H9 (cell line): ENCODE data around the gene ITSN1. TPM values are rescaled to one million over a fixed set of nuclear protein-coding genes. Genes with fewer than 3 reads are reported as not detected.

ENCODE experiments used
- DNase-seq: peaks from one replicate; pipeline ENCODE4 v3.0.0-alpha.2; 2017
- H2AFZ ChIP-seq: one replicate; pipeline ENCODE4 v1.6.1; 2013; ENCODE audit warnings: mild to moderate bottlenecking, low read length, control low read depth, moderate library complexity
- H2AK5ac ChIP-seq: 2 replicates; pipeline ENCODE4 v1.6.1; 2013; ENCODE audit warnings: low read length, control low read depth, mixed read lengths; ENCODE audit not compliant: insufficient read length
- H2BK120ac ChIP-seq: one replicate; pipeline ENCODE4 v1.6.1; 2013; ENCODE audit warnings: low read depth, mild to moderate bottlenecking, low read length, control low read depth, inconsistent platforms; ENCODE audit not compliant: poor library complexity, severe bottlenecking
- H2BK12ac ChIP-seq: 2 replicates; pipeline ENCODE4 v1.6.1; 2013; ENCODE audit warnings: low read length, control low read depth, mixed read lengths, low read depth; ENCODE audit not compliant: insufficient read length
- H2BK15ac ChIP-seq: 2 replicates; pipeline ENCODE4 v1.6.1; 2013; ENCODE audit warnings: low read depth, low read length, control low read depth
- H2BK20ac ChIP-seq: one replicate; pipeline ENCODE4 v1.6.1; 2013; ENCODE audit warnings: low read depth, mild to moderate bottlenecking, low read length, control low read depth, inconsistent platforms; ENCODE audit not compliant: poor library complexity, severe bottlenecking
- H2BK5ac ChIP-seq: 2 replicates; pipeline ENCODE4 v1.6.1; 2013; ENCODE audit warnings: low read length, control low read depth, mixed read lengths; ENCODE audit not compliant: insufficient read length
- H3K14ac ChIP-seq: 2 replicates; pipeline ENCODE4 v1.6.1; 2013; ENCODE audit warnings: low read length, control low read depth; ENCODE audit not compliant: insufficient read depth
- H3K18ac ChIP-seq: 2 replicates; pipeline ENCODE4 v1.6.1; 2013; ENCODE audit warnings: low read depth, mild to moderate bottlenecking, mixed read lengths, low read length, control low read depth; ENCODE audit not compliant: insufficient read length
- H3K23ac ChIP-seq: 2 replicates; pipeline ENCODE4 v1.6.1; 2013; ENCODE audit warnings: low read length, control low read depth, mixed read lengths, low read depth; ENCODE audit not compliant: insufficient read length
- H3K23me2 ChIP-seq: 2 replicates; pipeline ENCODE4 v1.6.1; 2013; ENCODE audit warnings: low read depth, mild to moderate bottlenecking, mixed read lengths, low read length, control low read depth; ENCODE audit not compliant: insufficient read length, poor library complexity, severe bottlenecking
- H3K27ac ChIP-seq: 2 replicates; pipeline ENCODE4 v1.5.1; 2013; ENCODE audit warnings: low read length, control low read depth, mixed read lengths, low read depth; ENCODE audit not compliant: insufficient read length
- H3K27me3 ChIP-seq: 2 replicates; pipeline ENCODE4 v1.6.1; 2013; ENCODE audit warnings: low read length, control low read depth, inconsistent platforms; ENCODE audit not compliant: insufficient read depth
- H3K4ac ChIP-seq: 2 replicates; pipeline ENCODE4 v1.6.1; 2013; ENCODE audit warnings: low read depth, mild to moderate bottlenecking, control low read depth, inconsistent platforms, low read length, moderate library complexity
- H3K4me1 ChIP-seq: 2 replicates; pipeline ENCODE4 v1.6.1; 2013; ENCODE audit warnings: low read length, control low read depth, inconsistent platforms; ENCODE audit not compliant: insufficient read depth
- H3K4me2 ChIP-seq: 2 replicates; pipeline ENCODE4 v1.6.1; 2013; ENCODE audit warnings: low read length, control low read depth, mixed read lengths; ENCODE audit not compliant: insufficient read length, insufficient read depth
- H3K56ac ChIP-seq: 2 replicates; pipeline ENCODE4 v1.6.1; 2013; ENCODE audit warnings: low read depth, mild to moderate bottlenecking, mixed read lengths, low read length, control low read depth; ENCODE audit not compliant: insufficient read length
- H3K79me1 ChIP-seq: 2 replicates; pipeline ENCODE4 v1.6.1; 2013; ENCODE audit warnings: low read depth, mild to moderate bottlenecking, moderate library complexity, low read length, control low read depth, inconsistent platforms; ENCODE audit not compliant: insufficient read depth, poor library complexity, severe bottlenecking
- H3K79me2 ChIP-seq: 2 replicates; pipeline ENCODE4 v1.6.1; 2013; ENCODE audit warnings: low read length, control low read depth, inconsistent platforms; ENCODE audit not compliant: insufficient read depth
- H3K9ac ChIP-seq: 2 replicates; pipeline ENCODE4 v1.6.1; 2013; ENCODE audit warnings: low read length, control low read depth, mixed read lengths; ENCODE audit not compliant: insufficient read length; ENCODE audit errors: extremely low read depth
- H3K9me3 ChIP-seq: one replicate; pipeline ENCODE4 v1.6.1; 2013; ENCODE audit warnings: low read depth, low read length, inconsistent platforms; ENCODE audit not compliant: control insufficient read depth
- H3T11ph ChIP-seq: one replicate; pipeline ENCODE4 v1.6.1; 2013; ENCODE audit warnings: mild to moderate bottlenecking, low read length, control low read depth, inconsistent platforms
- H4K20me1 ChIP-seq: one replicate; pipeline ENCODE4 v1.6.1; 2013; ENCODE audit not compliant: control insufficient read depth, insufficient read length, insufficient read depth
- H4K5ac ChIP-seq: 2 replicates; pipeline ENCODE4 v1.6.1; 2013; ENCODE audit warnings: low read depth, mild to moderate bottlenecking, mixed read lengths, low read length, control low read depth; ENCODE audit not compliant: insufficient read length
- H4K8ac ChIP-seq: replicated peaks from 2 replicates; pipeline ENCODE4 v1.6.1; 2013; ENCODE audit warnings: low read length, control low read depth, mixed read lengths, low read depth; ENCODE audit not compliant: insufficient read length
- H4K91ac ChIP-seq: 2 replicates; pipeline ENCODE4 v1.6.1; 2013; ENCODE audit warnings: low read depth, mild to moderate bottlenecking, moderate library complexity, mixed read lengths, low read length, control low read depth; ENCODE audit not compliant: insufficient read length
- H3K27ac Mint-ChIP-seq, 3 experiments: 2 replicates in 2 of 3; 3 replicates in 1 of 3; pipeline ENCODE4 v1.8.0; 2020 to 2021; ENCODE audit warnings: mixed read lengths in 3 of 3, mild to moderate bottlenecking in 1 of 3, moderate library complexity in 1 of 3
- H3K27me3 Mint-ChIP-seq: 2 replicates; pipeline ENCODE4 v1.8.0; 2021; ENCODE audit warnings: low read depth, mild to moderate bottlenecking, moderate library complexity, mixed read lengths
- H3K36me3 Mint-ChIP-seq, 3 experiments: 2 replicates in 2 of 3; 3 replicates in 1 of 3; pipeline ENCODE4 v1.8.0; 2020 to 2021; ENCODE audit warnings: low read depth in 3 of 3, mixed read lengths in 3 of 3; ENCODE audit not compliant: insufficient read depth in 1 of 3
- H3K4me1 Mint-ChIP-seq, 2 experiments: 2 replicates each; pipeline ENCODE4 v1.8.0; 2020; ENCODE audit warnings: mixed read lengths in 2 of 2
- H3K4me3 Mint-ChIP-seq, 2 experiments: 2 replicates in 1 of 2; 3 replicates in 1 of 2; pipeline ENCODE4 v1.8.0; 2020 to 2021; ENCODE audit warnings: mild to moderate bottlenecking in 2 of 2, mixed read lengths in 2 of 2, moderate library complexity in 1 of 2
- H3K9me3 Mint-ChIP-seq, 2 experiments: 2 replicates in 1 of 2; 3 replicates in 1 of 2; pipeline ENCODE4 v1.8.0; 2020; ENCODE audit warnings: mild to moderate bottlenecking in 2 of 2, mixed read lengths in 2 of 2, moderate library complexity in 1 of 2
- CTCF ChIP-seq: fragments of 200-600 bp; sonication (generic); conservative IDR thresholded peaks from 3 replicates; pipeline ENCODE4 v1.8.0; 2021; ENCODE audit warnings: antibody characterized with exemption, mild to moderate bottlenecking
- WGBS: extraction: QIAGEN DNeasy Blood & Tissue Kit; methylation state at CpG from one replicate; pipeline ENCODE4 v1.1.7; 2013; ENCODE audit warnings: missing lambda C conversion rate, low lambda C conversion rate, mixed read lengths; ENCODE audit not compliant: insufficient read length; ENCODE audit errors: extremely low coverage; 5-methylcytosine and 5-hydroxymethylcytosine counted together
- total RNA-seq: library from RNA; stranded (reverse); gene quantifications from 2 replicates; pipeline ENCODE4 v1.2.1, GENCODE V29; 2021

ITSN1 gene
- total RNA-seq, 1 experiment from 2014 or later: 94.2 TPM

GRCh38 chr21:33799378-33800090 lies 157.2 kb downstream of the ITSN1 start:
- no peaks in the 10 kb centered on the region for H4K20me1 ChIP-seq
- H3K4me3 Mint-ChIP-seq: no peak overlapping the region
- H3K27ac Mint-ChIP-seq: peak overlapping the region in 1 of 3 experiments; percentile 59; a peak in 2 of 7 replicates
- no peak overlapping the region for H3T11ph ChIP-seq
- H3K9me3 ChIP-seq: no peaks in the 10 kb centered on the region
- no peak overlapping the region for H2AFZ ChIP-seq
- no peaks in the 10 kb centered on the region for H3K9me3 Mint-ChIP-seq
- H3K4me1 ChIP-seq: peaks cover 2% of the 10 kb centered on the region; the same call in 1 of the 2 replicates
- no peaks in the 10 kb centered on the region for H3K79me2 ChIP-seq
- WGBS: no CpG with 5 or more reads among the region's 5 CpGs
- H2BK15ac ChIP-seq: no peak overlapping the region
- no peak overlapping the region for H2BK120ac ChIP-seq
- H3K23ac ChIP-seq: no peak overlapping the region
- no peak overlapping the region for H3K4ac ChIP-seq
- peaks cover 19 to 62% (median 56%) of the 10 kb centered on the region in 3 experiments; a peak in 6 of 7 replicates for H3K36me3 Mint-ChIP-seq
- no peak overlapping the region for H4K8ac ChIP-seq
- no peak overlapping the region for H2BK5ac ChIP-seq
- no peaks in the 10 kb centered on the region for H3K27me3 Mint-ChIP-seq
- no peak overlapping the region for H3K4me2 ChIP-seq
- TF ChIP-seq CTCF: no peak
- no peak overlapping the region for H3K18ac ChIP-seq
- H3K9ac ChIP-seq: no peak overlapping the region
- DNase-seq: no peak
- H2BK12ac ChIP-seq: no peak overlapping the region
- no peak overlapping the region for H3K56ac ChIP-seq
- no peak overlapping the region for H4K5ac ChIP-seq
- no peaks in the 10 kb centered on the region for H3K79me1 ChIP-seq
- peaks cover 20 to 29% of the 10 kb centered on the region in 2 experiments for H3K4me1 Mint-ChIP-seq
- H2BK20ac ChIP-seq: no peak overlapping the region
- H3K23me2 ChIP-seq: no peaks in the 10 kb centered on the region
- H3K14ac ChIP-seq: no peak overlapping the region
- no peak overlapping the region for H4K91ac ChIP-seq
- H2AK5ac ChIP-seq: no peak overlapping the region
- H3K27ac ChIP-seq: no peak overlapping the region
- no peaks in the 10 kb centered on the region for H3K27me3 ChIP-seq
